SK-N-SH (cell line): ENCODE results near the gene ARID1B. TPM values are rescaled to one million over a fixed set of nuclear protein-coding genes. Genes with fewer than 3 reads are reported as not detected.
A peak's percentile ranks its signal among the peaks of the same experiment; 100 is the strongest.

Experiments
- CTCF ChIA-PET: fragments of 300-600, 350-600 bp; formaldehyde crosslinking; extraction: SDS; loops from one replicate; lab custom pipeline; 2021; lab: Yijun Ruan, JAX
- POLR2A ChIA-PET: fragments of 350-600 bp; sonication (Branson Sonifier 250); formaldehyde crosslinking; extraction: SDS; loops from one replicate; lab custom pipeline; 2020; ENCODE audit warnings: antibody characterized with exemption, inconsistent platforms; lab: Yijun Ruan, JAX
- DNase-seq: peaks from one replicate; pipeline ENCODE4 v3.0.0; 2012
- H2AFZ ChIP-seq: fragments of 200-600 bp; sonication (generic); 2 replicates; pipeline ENCODE4 v1.8.1; 2016; ENCODE audit warnings: antibody characterized with exemption, mild to moderate bottlenecking, low read depth
- H3F3A ChIP-seq: fragments of 200-600 bp; sonication (generic); replicated peaks from 2 replicates; pipeline ENCODE3; 2016; ENCODE audit warnings: antibody characterized with exemption, mild to moderate bottlenecking; ENCODE audit not compliant: insufficient read depth
- H3K27ac ChIP-seq, 2 experiments: fragments of 200-500 bp in 1 of 2; fragments of 200-600 bp in 1 of 2; sonication (Bioruptor generic) in 1 of 2; sonication (generic), shearing (Covaris generic) in 1 of 2; 2 replicates each; pipeline versions ENCODE4 v1.5.1 to v1.6.1; 2014 to 2016; ENCODE audit warnings: low read depth in 2 of 2, inconsistent platforms in 1 of 2, low read length in 1 of 2, mild to moderate bottlenecking in 1 of 2, mixed read lengths in 1 of 2
- H3K27me3 ChIP-seq: fragments of 200-600 bp; sonication (generic), shearing (Covaris generic); 2 replicates; pipeline ENCODE4 v1.6.1; 2016; ENCODE audit warnings: mixed run types; ENCODE audit not compliant: insufficient read depth
- H3K36me3 ChIP-seq, 2 experiments: fragments of 200-500 bp in 1 of 2; fragments of 200-600 bp in 1 of 2; sonication (Bioruptor generic) in 1 of 2; sonication (generic) in 1 of 2; replicated peaks in 1 of 2; 2 replicates each; pipeline versions ENCODE3 to v1.5.1; 2014 to 2016; ENCODE audit warnings: low read length in 1 of 2, mild to moderate bottlenecking in 1 of 2; ENCODE audit not compliant: insufficient read depth in 2 of 2, control insufficient read depth in 1 of 2
- H3K4me1 ChIP-seq, 2 experiments: fragments of 200-500 bp in 1 of 2; fragments of 200-600 bp in 1 of 2; sonication (Bioruptor generic) in 1 of 2; sonication (generic), shearing (Covaris generic) in 1 of 2; 2 replicates each; pipeline versions ENCODE4 v1.5.1 to v1.6.1; 2014 to 2016; ENCODE audit warnings: low read depth in 1 of 2, low read length in 1 of 2, mixed run types in 1 of 2; ENCODE audit not compliant: insufficient read depth in 2 of 2, control insufficient read depth in 1 of 2
- H3K4me2 ChIP-seq: fragments of 200-600 bp; sonication (generic), shearing (Covaris generic); 2 replicates; pipeline ENCODE4 v1.6.1; 2017; ENCODE audit warnings: mixed run types
- H3K4me3 ChIP-seq, 2 experiments: fragments of 200-500 bp in 1 of 2; fragments of 200-600 bp in 1 of 2; sonication (Bioruptor generic) in 1 of 2; sonication (generic), shearing (Covaris generic) in 1 of 2; 2 replicates each; pipeline versions ENCODE4 v1.5.1 to v1.8.1; 2014 to 2016; ENCODE audit warnings: low read depth in 2 of 2, inconsistent platforms in 1 of 2, low read length in 1 of 2, mild to moderate bottlenecking in 1 of 2, mixed read lengths in 1 of 2, moderate library complexity in 1 of 2
- H3K79me2 ChIP-seq: fragments of 200-600 bp; sonication (generic); 2 replicates; pipeline ENCODE4 v1.8.1; 2017; ENCODE audit warnings: mild to moderate bottlenecking; ENCODE audit not compliant: insufficient read depth
- H3K9ac ChIP-seq: fragments of 200-600 bp; sonication (generic); 2 replicates; pipeline ENCODE4 v1.6.1; 2017; ENCODE audit warnings: mixed run types
- H3K9me2 ChIP-seq: fragments of 200-600 bp; sonication (generic); 2 replicates; pipeline ENCODE4 v1.6.1; 2017; ENCODE audit warnings: mixed run types
- H3K9me3 ChIP-seq: fragments of 200-600 bp; sonication (generic); 2 replicates; pipeline ENCODE4 v1.6.1; 2017; ENCODE audit warnings: mixed run types, mild to moderate bottlenecking, moderate library complexity
- H4K20me1 ChIP-seq: fragments of 200-600 bp; sonication (generic); 2 replicates; pipeline ENCODE4 v1.6.1; 2017; ENCODE audit warnings: mild to moderate bottlenecking, mixed run types; ENCODE audit not compliant: insufficient read depth
- CHD2 ChIP-seq: fragments of 150-350 bp; IDR thresholded peaks from 2 replicates; pipeline ENCODE4 v1.6.1; 2018; ENCODE audit warnings: low read length; ENCODE audit not compliant: partially characterized antibody
- CTCF ChIP-seq: fragments of 200-600 bp; sonication (generic); IDR thresholded peaks from 2 replicates; pipeline ENCODE4 v1.6.1; 2017; ENCODE audit warnings: antibody characterized with exemption, mild to moderate bottlenecking, moderate library complexity
- EZH2phosphoT487 ChIP-seq: fragments of 200-600 bp; sonication (generic); IDR thresholded peaks from 2 replicates; pipeline ENCODE4 v1.6.1; 2017; ENCODE audit warnings: low read depth, mixed run types, mild to moderate bottlenecking, antibody characterized with exemption, moderate library complexity, borderline replicate concordance
- FOSL2 ChIP-seq: IDR thresholded peaks from 2 replicates; pipeline ENCODE4 v1.4.0; 2012; ENCODE audit warnings: low read depth, mild to moderate bottlenecking, moderate library complexity, borderline replicate concordance
- FOXM1 ChIP-seq: IDR thresholded peaks from 2 replicates; pipeline ENCODE4 v1.4.0; 2012; ENCODE audit warnings: low read depth, mild to moderate bottlenecking
- JUND ChIP-seq: IDR thresholded peaks from 2 replicates; pipeline ENCODE4 v1.4.0; 2012
- MEF2A ChIP-seq: IDR thresholded peaks from 2 replicates; pipeline ENCODE4 v1.4.0; 2012; ENCODE audit warnings: low read depth, borderline replicate concordance
- MXI1 ChIP-seq: IDR thresholded peaks from 2 replicates; pipeline ENCODE4 v1.6.1; 2012; ENCODE audit warnings: mild to moderate bottlenecking, low read depth, low read length, improper control_type of control experiment
- POLR2AphosphoS5 ChIP-seq: IDR thresholded peaks from 2 replicates; pipeline ENCODE4 v1.6.1; 2012; ENCODE audit warnings: low read depth, low read length
- RAD21 ChIP-seq: IDR thresholded peaks from 2 replicates; pipeline ENCODE4 v1.6.1; 2012; ENCODE audit warnings: mild to moderate bottlenecking, low read length
- REST ChIP-seq: IDR thresholded peaks from 2 replicates; pipeline ENCODE4 v1.6.1; 2012; ENCODE audit warnings: mild to moderate bottlenecking, low read depth, low read length, moderate library complexity
- SIN3A ChIP-seq: IDR thresholded peaks from 2 replicates; pipeline ENCODE4 v1.6.1; 2012; ENCODE audit warnings: low read depth, mild to moderate bottlenecking, low read length, moderate library complexity, borderline replicate concordance
- SMC3 ChIP-seq: IDR thresholded peaks from 2 replicates; pipeline ENCODE4 v1.6.1; 2012; ENCODE audit warnings: low read depth, low read length, improper control_type of control experiment
- TCF12 ChIP-seq: IDR thresholded peaks from 2 replicates; pipeline ENCODE4 v1.4.0; 2012
- TEAD4 ChIP-seq: IDR thresholded peaks from 2 replicates; pipeline ENCODE4 v1.4.0; 2012; ENCODE audit warnings: mild to moderate bottlenecking, borderline replicate concordance; ENCODE audit not compliant: insufficient read depth
- WGBS: methylation state at CpG from one replicate; pipeline ENCODE4 v1.1.6; 2017; ENCODE audit warnings: low lambda C conversion rate; 5-methylcytosine and 5-hydroxymethylcytosine counted together
- polyA plus RNA-seq, 3 experiments: library from polyadenylated mRNA; depleted of rRNA; stranded (reverse); fragments of >200 nt; gene quantifications; 2 replicates each; pipeline ENCODE4 v1.2.3, GENCODE V29; 2012
- TF ChIP-seq, protein P1 (sequence below): fragments of 150-350 bp; IDR thresholded peaks from 2 replicates; pipeline ENCODE4 v1.6.1; 2017; ENCODE audit warnings: antibody characterized with exemption, low read length, low read depth, borderline replicate concordance
- TF ChIP-seq, protein P2 (sequence below): IDR thresholded peaks from 2 replicates; pipeline ENCODE4 v1.4.0; 2012; ENCODE audit warnings: low read depth

Gene ARID1B
- polyA plus RNA-seq, 1 of the 3 experiments (the other 2 are of a cell fraction): 13.6 TPM

GRCh38 chr6:157139054-157139708 lies 362.0 kb downstream of the ARID1B start:
- H3K4me2 ChIP-seq: no peak overlapping the region
- ChIA-PET CTCF (interaction anchor here (0.7 to 1.8 kb wide), 8 partner anchors 10 to 459 kb away, joined by 3 to 6 read pairs (median 3); no protein-coding TSS in a partner anchor), POLR2A (no interaction called here)
- peaks cover 17 to 18% of the 10 kb centered on the region in 2 experiments for H3K36me3 ChIP-seq
- H3K27ac ChIP-seq: no peak overlapping the region
- no peak overlapping the region for H2AFZ ChIP-seq
- H3K9me3 ChIP-seq: no peaks in the 10 kb centered on the region
- H3K79me2 ChIP-seq: peaks cover 7% of the 10 kb centered on the region; the same call in 1 of the 2 replicates
- 85% methylated on average over 15 of the region's 15 CpGs for WGBS
- DNase-seq: peak; percentile 58
- H3K9ac ChIP-seq: no peak overlapping the region
- H3K27me3 ChIP-seq: no peaks in the 10 kb centered on the region
- peaks cover 5% of the 10 kb centered on the region; the same call in 1 of the 2 replicates for H4K20me1 ChIP-seq
- H3K4me1 ChIP-seq: peaks cover 16 to 19% of the 10 kb centered on the region in 2 experiments; a peak in 3 of 4 replicates
- TF ChIP-seq, protein P1, sequence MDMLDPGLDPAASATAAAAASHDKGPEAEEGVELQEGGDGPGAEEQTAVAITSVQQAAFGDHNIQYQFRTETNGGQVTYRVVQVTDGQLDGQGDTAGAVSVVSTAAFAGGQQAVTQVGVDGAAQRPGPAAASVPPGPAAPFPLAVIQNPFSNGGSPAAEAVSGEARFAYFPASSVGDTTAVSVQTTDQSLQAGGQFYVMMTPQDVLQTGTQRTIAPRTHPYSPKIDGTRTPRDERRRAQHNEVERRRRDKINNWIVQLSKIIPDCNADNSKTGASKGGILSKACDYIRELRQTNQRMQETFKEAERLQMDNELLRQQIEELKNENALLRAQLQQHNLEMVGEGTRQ: no peak
- TF ChIP-seq RAD21: peak; percentile 63
- TF ChIP-seq SIN3A: no peak
- TF ChIP-seq FOXM1: no peak
- peak; percentile 55 for TF ChIP-seq SMC3
- no peak for TF ChIP-seq JUND
- TF ChIP-seq CTCF: peak; percentile 31
- TF ChIP-seq CHD2: no peak
- H3K4me3 ChIP-seq: no peak overlapping the region
- no peaks in the 10 kb centered on the region for H3K9me2 ChIP-seq
- H3F3A ChIP-seq: peaks cover 32% of the 10 kb centered on the region

DNA sequence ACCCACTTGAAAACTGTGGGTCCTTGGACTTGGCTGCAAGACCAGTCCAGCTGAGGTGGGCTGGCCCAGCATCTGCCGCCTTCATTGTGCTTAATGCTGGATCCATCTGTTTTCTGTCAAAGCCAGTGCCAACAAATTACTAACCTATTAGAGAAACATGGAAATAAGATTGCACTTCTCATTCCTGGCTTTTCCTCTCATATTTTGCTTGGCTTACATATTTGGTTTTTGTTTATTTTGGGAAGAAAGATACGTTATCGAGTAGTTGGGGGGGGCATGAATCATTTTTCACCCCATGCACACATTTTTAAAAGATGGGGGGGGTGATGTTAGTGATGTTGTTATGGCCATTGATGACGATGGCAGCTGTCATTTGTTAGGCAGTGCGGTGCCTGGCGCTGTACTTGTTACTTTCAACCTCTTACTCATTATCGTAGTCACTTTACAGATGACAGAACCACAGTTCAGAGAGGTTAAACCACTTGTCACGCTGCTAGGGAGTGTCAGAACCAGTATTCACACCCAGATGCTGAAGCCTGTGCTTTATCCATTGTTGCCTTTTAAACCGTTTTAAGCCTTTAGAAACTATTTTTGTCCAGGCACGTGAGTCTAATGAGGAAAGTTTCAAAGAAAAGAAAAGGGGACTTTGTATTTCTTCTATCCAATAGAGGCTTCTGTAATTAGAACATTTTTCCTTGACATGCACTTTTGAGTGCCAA lies 366.2 kb downstream of the ARID1B start:
- H3K9me2 ChIP-seq: no peaks in the 10 kb centered on the region
- peak overlapping the region; percentile 72 for H3K4me2 ChIP-seq
- POLR2A ChIA-PET: no interaction called here
- H3K9me3 ChIP-seq: no peaks in the 10 kb centered on the region
- peaks cover 4% of the 10 kb centered on the region; the same call in 1 of the 2 replicates for H3K79me2 ChIP-seq
- H3K4me3 ChIP-seq: no peak overlapping the region
- 18% methylated on average over 10 of the region's 10 CpGs for WGBS
- peaks cover 5% of the 10 kb centered on the region; the same call in 1 of the 2 replicates for H4K20me1 ChIP-seq
- H3K4me1 ChIP-seq: peaks cover 28 to 45% of the 10 kb centered on the region in 2 experiments
- H3K27ac ChIP-seq: peak overlapping the region; percentile 88 to 94
- no peak overlapping the region for H2AFZ ChIP-seq
- H3K36me3 ChIP-seq: peaks cover 13 to 18% of the 10 kb centered on the region in 2 experiments
- H3K27me3 ChIP-seq: no peaks in the 10 kb centered on the region
- CTCF ChIA-PET: interaction anchor here (0.5 to 3.4 kb wide), 9 partner anchors 15 to 172 kb away, joined by 3 to 15 read pairs (median 3); no protein-coding TSS in a partner anchor
- peak overlapping the region; percentile 38 for H3K9ac ChIP-seq
- DNase-seq: peak; percentile 82
- H3F3A ChIP-seq: peaks cover 30% of the 10 kb centered on the region
- peak; percentile 67; the same call in 1 of the 2 replicates for TF ChIP-seq SIN3A
- peak; percentile 69 for TF ChIP-seq FOSL2
- no peak; the same call in 1 of the 2 replicates for TF ChIP-seq MXI1
- TF ChIP-seq POLR2AphosphoS5: peak; percentile 50; the same call in 1 of the 2 replicates
- TF ChIP-seq REST: no peak
- TF ChIP-seq, protein P2, sequence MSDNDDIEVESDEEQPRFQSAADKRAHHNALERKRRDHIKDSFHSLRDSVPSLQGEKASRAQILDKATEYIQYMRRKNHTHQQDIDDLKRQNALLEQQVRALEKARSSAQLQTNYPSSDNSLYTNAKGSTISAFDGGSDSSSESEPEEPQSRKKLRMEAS: 0 out of 2 replicates have a peak, but pooled peaks have one; percentile 15
- TF ChIP-seq MEF2A: no peak
- TF ChIP-seq EZH2phosphoT487: no peak
- TF ChIP-seq TEAD4: peak; percentile 60; the same call in 1 of the 2 replicates
- TF ChIP-seq SMC3: no peak
- peak; percentile 97 for TF ChIP-seq TCF12
- TF ChIP-seq JUND: peak; percentile 67; the same call in 1 of the 2 replicates
- no peak for TF ChIP-seq FOXM1
